HG03460 (cell line): ENCODE data around the gene IRAK1.
"Not testable (repeated sequence)": the region's sequence is repeated elsewhere in the genome, so short reads cannot be mapped to it uniquely, and the experiment has no call there.

Source experiments
- ATAC-seq: cut with Tn5 transposase; IDR thresholded peaks from one replicate; pipeline ENCODE4 v1.9.1; 2021; ENCODE audit not compliant: unreplicated experiment

IRAK1 gene

GRCh38 chrX:154000051-154000450 is 19.7 kb downstream of the IRAK1 start:
- ATAC-seq, result no peak

DNA sequence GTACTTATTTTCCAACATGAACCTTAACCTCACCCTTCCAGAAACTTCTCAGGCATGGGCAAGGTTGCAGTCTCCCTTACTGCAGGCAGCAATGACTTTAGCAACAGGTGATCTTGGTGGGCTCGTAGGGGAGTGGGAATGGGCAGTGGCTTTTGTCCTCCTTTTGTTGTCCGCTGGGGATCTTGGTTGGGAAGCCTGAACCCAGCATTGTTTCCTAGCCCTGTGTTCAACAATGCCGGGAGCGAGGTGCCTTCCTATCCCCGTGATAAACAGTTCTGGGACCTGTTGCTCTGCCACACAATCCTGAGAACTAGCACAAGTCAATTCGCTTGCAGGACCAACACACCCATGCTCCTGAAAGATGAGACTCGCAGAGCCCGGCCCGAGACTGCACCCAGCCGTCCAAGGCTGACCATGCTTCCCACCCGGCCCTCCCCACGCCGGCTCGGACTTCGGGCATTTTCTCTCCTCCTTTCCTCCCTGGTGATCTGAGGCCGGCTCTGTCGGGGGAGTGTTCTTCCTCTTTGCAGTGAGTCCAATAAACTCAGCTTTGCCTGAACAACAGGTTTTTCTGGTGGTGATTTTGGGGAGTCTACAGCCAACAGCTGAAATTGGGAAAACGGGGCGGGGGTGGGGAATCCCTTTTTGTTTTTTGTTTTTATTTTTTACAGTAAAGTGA is 20.2 kb downstream of the IRAK1 start:
- ATAC-seq, result no peak

DNA sequence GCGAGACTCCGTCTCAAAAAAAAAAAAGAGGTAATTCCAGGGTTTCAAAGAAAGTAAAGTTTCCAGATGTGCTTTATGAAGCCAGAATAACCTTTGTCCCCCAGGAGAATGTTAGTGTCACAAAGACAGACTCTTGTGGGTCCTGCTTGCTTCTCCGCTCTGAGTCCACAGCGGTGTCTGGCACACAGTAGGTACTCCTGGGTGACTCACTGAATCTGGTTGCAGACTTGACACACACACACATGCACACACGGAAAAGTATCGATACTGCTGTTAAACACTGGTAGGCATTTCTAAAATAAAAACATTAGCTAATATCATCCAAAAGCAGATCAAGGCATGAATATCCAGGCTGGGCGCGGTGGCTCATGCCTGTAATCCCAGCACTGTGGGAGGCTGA is 24.2 kb downstream of the IRAK1 start:
- no peak for ATAC-seq

GRCh38 chrX:153994398-153994797 is 25.3 kb downstream of the IRAK1 start:
- ATAC-seq, result not testable (repeated sequence)

- no peak for ATAC-seq
Measured at GRCh38 chrX:153993978-153994377, 25.7 kb downstream of the IRAK1 start.

DNA sequence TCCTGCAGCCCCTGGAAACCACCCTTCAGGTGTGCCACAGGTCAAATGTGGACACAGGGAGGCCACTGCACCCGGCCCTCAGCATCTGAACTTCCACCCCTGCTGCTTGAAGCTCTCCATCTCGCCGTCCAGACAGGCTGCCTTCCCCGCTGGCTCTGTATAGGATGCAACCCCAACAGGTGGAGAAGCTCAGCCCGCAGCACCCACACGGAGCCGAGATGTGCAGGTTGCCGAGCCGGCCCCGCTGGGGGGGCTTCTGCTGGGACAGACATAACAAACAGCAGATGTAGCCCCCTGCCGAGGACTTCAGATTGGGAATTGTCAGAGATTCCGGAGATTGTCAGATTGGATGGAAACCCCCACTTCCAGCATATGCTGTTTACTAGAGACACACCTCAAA is 26.6 kb downstream of the IRAK1 start:
- ATAC-seq, result no peak

- no peak for ATAC-seq
Measured at GRCh38 chrX:153992180-153992579, 27.5 kb downstream of the IRAK1 start.

DNA sequence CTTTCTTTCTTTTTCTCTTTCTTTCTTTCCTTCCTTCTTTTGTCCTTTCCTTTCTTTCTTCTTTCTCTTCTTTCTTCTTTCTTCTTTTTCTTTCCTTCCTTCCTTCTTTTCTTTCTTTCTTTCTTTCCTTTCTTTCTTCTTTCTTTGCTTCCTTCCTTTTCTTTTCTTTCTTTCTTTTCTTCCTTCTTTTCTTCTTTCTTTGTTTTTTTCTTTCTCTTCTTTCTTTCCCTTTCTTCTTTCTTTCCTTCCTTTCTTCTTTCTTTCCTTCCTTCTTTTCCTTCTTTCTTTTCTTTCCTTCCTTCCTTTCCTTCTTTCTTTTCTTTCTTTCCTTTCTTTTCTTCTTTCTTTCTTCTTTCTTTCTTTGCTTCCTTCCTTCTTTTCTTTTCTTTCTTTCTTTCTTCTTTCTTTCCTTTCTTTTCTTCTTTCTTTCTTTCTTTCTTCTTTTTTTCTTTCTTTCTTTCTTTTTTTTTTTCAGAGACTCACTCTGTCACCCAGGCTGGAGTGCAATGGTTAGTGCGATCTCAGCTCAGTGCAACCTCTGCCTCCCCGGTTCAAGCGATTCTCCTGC is 28.6 kb downstream of the IRAK1 start:
- no peak for ATAC-seq

DNA sequence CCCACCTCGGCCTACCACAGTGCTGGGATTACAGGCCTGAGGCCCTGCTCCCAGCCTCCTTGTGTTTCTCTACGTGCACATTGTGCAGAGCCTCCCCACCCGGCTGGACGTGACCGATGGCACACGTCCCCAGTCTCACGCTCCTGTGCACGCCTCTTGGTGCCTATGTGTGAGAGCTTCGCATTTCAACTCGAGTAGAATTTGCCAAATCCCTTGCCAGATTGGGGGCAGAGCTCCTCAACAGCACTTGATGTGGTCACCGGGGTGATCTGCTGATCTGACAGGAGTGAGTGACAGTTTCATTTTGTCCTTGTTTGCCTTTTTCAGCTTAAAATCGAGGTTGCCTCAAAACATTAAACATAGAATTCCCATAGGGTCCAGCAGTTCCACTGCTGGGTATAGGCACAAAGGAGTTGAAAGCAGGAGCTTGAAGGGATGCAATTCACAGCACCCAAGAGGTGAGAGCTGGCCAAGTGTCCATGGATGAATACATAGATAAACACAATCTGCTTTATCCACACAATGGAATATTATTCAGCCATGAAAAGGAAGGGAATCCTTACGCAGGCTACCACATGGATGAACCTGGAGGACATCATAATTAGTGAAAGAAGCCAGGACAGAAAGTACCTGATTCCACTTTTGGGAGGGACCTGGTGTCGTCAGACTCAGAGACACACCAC is 29.6 kb downstream of the IRAK1 start:
- no peak for ATAC-seq

- no peak for ATAC-seq
Measured at GRCh38 chrX:153988493-153988892, 31.2 kb downstream of the IRAK1 start.

- ATAC-seq, result peak; percentile 40
Measured at GRCh38 chrX:153984351-153985178, 35.1 kb downstream of the IRAK1 start.

- ATAC-seq, result no peak
Measured at GRCh38 chrX:153983321-153983801, 36.3 kb downstream of the IRAK1 start.

DNA sequence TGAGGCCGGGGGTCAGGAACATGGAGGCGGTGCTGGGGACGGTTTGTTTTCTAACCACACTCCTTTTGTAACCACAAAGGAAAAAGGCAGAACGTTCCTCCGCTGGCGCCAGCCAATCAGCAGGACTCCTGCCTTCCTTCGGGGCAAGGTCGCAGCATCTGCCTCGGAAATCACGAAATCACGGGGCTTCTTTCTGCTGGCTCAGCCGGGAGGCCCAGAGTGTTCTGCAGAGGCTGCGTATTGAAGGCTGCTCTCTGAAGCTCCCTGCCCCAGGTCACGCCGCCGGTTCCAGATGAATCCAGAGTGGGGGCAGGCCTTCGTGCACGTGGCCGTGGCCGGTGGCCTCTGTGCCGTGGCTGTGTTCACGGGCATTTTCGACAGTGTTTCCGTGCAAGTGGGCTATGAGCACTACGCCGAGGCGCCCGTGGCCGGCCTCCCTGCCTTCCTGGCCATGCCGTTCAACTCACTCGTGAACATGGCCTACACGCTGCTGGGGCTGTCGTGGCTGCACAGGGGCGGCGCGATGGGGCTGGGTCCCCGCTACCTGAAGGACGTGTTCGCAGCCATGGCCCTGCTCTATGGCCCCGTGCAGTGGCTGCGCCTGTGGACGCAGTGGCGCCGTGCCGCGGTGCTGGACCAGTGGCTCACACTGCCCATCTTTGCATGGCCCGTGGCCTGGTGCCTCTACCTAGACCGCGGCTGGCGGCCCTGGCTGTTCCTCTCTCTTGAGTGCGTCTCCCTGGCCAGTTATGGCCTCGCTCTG is 37.8 kb downstream of the IRAK1 start:
- no peak for ATAC-seq

DNA sequence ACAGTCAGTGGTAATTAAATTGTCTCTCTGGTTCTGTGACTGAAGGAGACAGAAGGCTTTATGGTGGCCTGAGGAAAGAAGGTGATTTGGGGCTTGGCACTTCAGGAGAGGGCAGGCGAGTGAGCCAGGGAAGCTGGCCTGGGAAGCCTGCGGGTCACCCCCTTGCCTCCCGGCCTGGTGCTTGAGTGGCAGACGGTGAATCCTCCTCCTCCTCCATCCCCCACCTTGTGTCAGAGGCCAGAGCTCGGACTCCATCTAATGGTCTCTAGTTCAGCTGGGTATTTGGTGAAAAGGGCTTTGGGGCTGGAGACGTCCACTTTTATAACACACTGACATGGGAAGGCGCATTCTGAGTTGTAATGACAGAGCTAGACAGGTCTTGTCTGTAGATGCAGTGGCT is 38.5 kb downstream of the IRAK1 start:
- ATAC-seq, result no peak

DNA sequence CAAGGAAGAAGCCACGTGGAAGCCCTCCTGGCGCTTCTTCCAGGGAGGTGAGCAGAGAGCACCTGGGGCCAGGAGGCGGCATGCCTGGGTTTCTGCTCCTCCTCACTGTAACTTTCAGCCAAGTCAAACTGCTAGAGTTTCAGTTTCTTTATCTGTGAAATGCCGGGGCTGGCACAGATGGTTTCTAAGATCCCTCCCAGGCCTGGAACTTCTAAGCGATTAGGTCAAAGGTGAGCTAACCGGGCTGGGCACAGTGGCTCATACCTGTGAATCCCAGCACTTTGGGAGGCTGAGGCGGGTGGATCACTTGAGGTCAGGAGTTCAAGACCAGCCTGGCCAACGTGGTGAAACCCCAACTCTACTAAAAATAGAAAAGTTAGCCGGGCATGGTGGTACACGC is 39.3 kb downstream of the IRAK1 start:
- peak; percentile 49 for ATAC-seq

- no peak for ATAC-seq
Measured at GRCh38 chrX:153974726-153975286, 44.9 kb downstream of the IRAK1 start.

DNA sequence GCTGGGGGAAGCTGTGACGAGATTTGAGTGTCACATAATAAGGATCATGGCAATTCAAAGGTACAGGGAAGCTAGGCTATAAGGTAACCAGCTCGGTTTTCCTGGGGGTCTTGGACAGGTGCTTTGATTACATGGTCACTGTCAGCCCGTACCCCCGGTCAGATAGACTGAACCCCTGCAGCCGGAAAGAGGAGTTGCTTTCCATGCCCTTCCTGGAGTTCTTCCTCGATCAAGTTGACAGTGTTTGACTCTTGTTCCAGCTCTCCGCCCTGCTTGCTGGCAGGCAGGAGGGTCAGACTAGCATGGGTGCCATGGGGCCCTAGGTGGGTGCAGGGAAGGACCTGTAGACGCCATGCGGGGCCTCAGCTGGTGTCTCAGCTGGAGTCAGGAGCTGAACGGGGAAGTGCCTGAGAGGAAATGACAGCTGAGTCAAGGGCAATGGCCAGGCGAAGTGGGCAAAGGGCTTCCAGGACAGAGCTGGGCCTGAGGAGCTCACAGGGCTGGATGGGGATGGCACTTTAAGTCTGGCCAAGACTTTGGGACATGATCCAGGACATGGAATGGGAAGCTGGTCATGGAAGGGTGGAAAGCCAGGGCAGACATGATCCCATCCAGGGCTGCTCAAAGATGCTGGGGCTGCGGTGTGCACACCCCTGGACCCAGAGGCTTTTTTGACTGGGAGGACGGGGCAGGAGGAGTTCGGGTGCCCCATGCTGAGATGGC is 45.5 kb downstream of the IRAK1 start:
- no peak for ATAC-seq

- no peak for ATAC-seq
Measured at GRCh38 chrX:153973127-153974002, 46.3 kb downstream of the IRAK1 start.
